Fibroblast of skin of back (primary cell): ENCODE measurements around the gene SPDYE4.

Experiments
- DNase-seq: peaks from one replicate; pipeline ENCODE4 v3.0.0-alpha.2; 2013

The SPDYE4 gene

DNA sequence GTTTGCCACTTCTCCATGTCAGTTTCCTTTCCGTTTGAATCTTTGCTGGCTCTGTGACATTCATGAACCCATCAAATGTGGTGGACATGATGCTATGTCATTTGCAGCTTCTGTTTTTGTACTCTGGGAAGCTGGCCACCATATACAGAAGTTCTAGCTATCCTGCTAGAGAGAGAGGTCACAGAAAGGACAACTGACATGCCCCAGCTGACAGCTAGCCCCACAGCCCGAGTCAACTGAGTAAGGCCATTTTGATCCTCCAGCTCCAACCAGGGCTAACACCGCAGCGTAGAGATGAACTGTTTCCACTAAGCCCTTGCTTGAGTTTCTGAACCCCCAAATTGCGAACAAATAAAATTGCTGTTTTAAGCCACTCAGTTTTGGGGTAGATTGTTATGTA, 47.5 kb downstream of the SPDYE4 start:
- DNase-seq = no peak

DNA sequence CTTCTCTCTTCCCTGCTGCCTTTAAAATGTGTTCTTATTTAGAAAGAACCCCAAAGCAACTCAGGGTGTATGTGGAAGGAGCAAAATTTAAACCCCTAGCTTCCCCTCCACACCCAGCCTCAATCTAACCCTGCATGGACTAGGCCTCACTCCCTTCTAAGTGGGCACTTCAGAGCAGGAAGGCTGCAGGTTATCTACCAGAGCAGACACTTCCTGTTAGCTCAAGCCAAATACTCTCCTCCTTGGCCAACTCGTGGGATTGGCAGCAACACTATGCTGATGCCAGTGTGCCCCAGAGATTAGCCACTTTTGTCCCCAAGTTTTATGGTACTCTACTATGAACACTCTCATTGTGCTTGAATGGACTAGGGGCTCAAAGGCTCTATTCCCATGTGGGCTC, 49.3 kb downstream of the SPDYE4 start:
- DNase-seq = no peak

GRCh38 chr17:8708025-8708461, 50.3 kb downstream of the SPDYE4 start:
- DNase-seq = no peak

DNA sequence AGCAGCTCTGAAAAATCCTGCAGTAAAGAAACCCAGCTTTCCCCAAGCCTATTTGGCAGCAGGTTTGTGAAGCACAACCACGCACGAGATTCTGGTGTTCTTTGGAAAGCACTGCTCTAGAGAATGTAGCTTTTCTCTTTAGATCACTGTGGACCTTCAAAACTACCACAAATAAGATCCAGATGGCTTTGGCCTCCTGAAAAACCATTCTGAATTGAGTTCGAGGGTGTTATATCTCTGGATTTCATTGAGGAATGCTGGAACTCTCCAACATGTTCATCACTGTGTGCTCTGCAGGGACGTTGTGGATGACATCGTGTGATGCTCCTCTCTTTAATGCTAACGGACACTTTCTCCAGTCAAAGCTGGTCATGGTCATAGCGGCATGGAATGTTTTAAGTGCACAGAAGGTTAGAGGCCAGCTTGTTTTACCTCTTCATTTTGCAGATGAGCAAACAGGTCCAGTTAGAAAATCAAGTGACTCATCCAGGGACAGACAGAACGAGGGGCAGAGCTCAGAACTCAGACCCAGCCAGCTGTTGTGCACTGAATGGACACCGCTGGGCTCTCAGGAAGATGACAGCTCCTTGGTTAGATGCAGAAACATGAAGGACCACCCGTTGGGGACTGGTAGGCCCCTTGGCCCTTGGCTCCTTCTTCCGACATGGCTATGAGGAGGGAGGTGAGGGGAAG, 50.9 kb downstream of the SPDYE4 start:
- DNase-seq = no peak

DNA sequence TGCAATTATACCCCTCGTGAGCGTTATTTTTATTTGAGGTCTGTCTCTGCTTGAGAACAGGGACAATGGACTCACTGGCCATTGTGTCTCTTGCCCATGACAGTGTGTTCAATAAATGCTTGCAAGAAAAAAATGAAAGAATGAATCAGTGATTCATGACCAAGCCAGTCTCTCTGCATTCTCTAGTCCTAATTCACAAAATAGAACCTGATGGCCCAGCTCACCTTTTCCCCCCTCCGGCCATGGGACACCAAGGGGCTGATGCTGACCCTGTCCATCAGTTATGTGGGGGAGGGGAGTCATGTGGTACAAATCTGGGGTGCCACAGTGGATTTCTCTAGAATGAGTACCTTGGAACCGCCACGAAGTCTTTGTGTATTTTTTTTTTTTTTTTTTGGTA, 51.9 kb downstream of the SPDYE4 start:
- no peak for DNase-seq

GRCh38 chr17:8705427-8705826, 52.9 kb downstream of the SPDYE4 start:
- DNase-seq = no peak

- no peak for DNase-seq
Measured at GRCh38 chr17:8703001-8703400, 55.3 kb downstream of the SPDYE4 start.

GRCh38 chr17:8701754-8702153, 56.6 kb downstream of the SPDYE4 start:
- no peak for DNase-seq

DNA sequence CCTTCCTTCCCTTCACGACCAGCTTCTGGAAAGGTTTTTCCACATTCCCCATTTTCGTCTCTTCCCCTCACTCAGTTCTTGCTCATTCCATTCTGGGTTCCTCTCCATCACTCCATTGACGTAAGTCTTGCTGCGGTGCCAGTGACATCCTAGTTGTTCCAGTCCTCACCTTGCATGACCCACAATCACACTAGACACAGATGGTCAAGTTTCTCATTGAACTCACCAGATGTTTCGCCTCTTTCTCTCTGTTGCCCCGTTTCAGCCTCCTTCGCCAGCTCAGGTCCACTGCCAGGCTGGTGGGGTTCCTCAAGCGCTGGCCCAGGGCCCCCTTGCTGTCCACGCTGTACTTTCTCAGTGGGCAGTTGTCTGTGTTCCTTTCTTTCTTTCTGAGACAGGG, 57.1 kb downstream of the SPDYE4 start:
- no peak for DNase-seq
